Erythroblast (primary cell): Measurements from ENCODE around the gene IQSEC1.

ENCODE experiments used
- GATA1 ChIP-seq: IDR thresholded peaks from 2 replicates; pipeline ENCODE4 v1.6.1; 2011; ENCODE audit warnings: low read depth, mild to moderate bottlenecking, control low read depth, low read length, moderate library complexity
- POLR2A ChIP-seq: IDR thresholded peaks from 2 replicates; pipeline ENCODE4 v1.6.1; 2011; ENCODE audit warnings: mild to moderate bottlenecking, low read length

GRCh38 chr3:12957339-12957738 is 115.9 kb downstream of the IQSEC1 start:
- no peak for TF ChIP-seq POLR2A
- TF ChIP-seq GATA1: no peak
